Fibroblast of pulmonary artery (primary cell): ENCODE results near the gene C1orf185.
"Not testable (repeated sequence)": the region's sequence is repeated elsewhere in the genome, so short reads cannot be mapped to it uniquely, and the experiment has no call there.

Experiments
- DNase-seq: peaks from one replicate; pipeline ENCODE4 v3.0.0-alpha.2; 2010; ENCODE audit warnings: low read depth
- H3K4me3 ChIP-seq: replicated peaks from 2 replicates; pipeline ENCODE4 v1.5.1; 2011; ENCODE audit warnings: low read depth, mild to moderate bottlenecking, control low read depth, low read length, moderate library complexity
- CTCF ChIP-seq: IDR thresholded peaks from 2 replicates; pipeline ENCODE4 v1.5.1; 2011; ENCODE audit warnings: mild to moderate bottlenecking, control low read depth, low read length, inconsistent platforms; ENCODE audit errors: missing control alignments

The C1orf185 gene

GRCh38 chr1:51100264-51100880 lies 1.7 kb upstream of the C1orf185 start:
- no peak for DNase-seq
- TF ChIP-seq CTCF, result no peak
- no peak overlapping the region for H3K4me3 ChIP-seq

GRCh38 chr1:51114137-51114536 lies 12.1 kb downstream of the C1orf185 start:
- TF ChIP-seq CTCF, result no peak
- DNase-seq, result no peak
- H3K4me3 ChIP-seq, result no peak overlapping the region

- H3K4me3 ChIP-seq, result no peak overlapping the region
- no peak for DNase-seq
- TF ChIP-seq CTCF, result no peak
Observed at GRCh38 chr1:51115714-51116404, 13.8 kb downstream of the C1orf185 start.

GRCh38 chr1:51119331-51119730 lies 17.3 kb downstream of the C1orf185 start:
- no peak for TF ChIP-seq CTCF
- no peak overlapping the region for H3K4me3 ChIP-seq
- DNase-seq, result no peak

GRCh38 chr1:51120629-51121028 lies 18.6 kb downstream of the C1orf185 start:
- DNase-seq, result no peak
- no peak overlapping the region for H3K4me3 ChIP-seq
- no peak for TF ChIP-seq CTCF

- not testable (repeated sequence) for H3K4me3 ChIP-seq, DNase-seq
Observed at GRCh38 chr1:51127152-51127551, 25.1 kb downstream of the C1orf185 start.

GRCh38 chr1:51131185-51131584 lies 29.2 kb downstream of the C1orf185 start:
- TF ChIP-seq CTCF, result no peak
- H3K4me3 ChIP-seq, result no peak overlapping the region
- DNase-seq, result no peak
